Measurements from ENCODE around the gene SOX18. TPM values are rescaled to one million over a fixed set of nuclear protein-coding genes. Genes with fewer than 3 reads are reported as not detected.
A peak's percentile ranks its signal among the peaks of the same experiment; 100 is the strongest.

SOX18 gene
- total and polyA plus RNA-seq, 7 experiments from 2014 or later: 0.20 to 1.7 TPM; not detected in 5

DNA sequence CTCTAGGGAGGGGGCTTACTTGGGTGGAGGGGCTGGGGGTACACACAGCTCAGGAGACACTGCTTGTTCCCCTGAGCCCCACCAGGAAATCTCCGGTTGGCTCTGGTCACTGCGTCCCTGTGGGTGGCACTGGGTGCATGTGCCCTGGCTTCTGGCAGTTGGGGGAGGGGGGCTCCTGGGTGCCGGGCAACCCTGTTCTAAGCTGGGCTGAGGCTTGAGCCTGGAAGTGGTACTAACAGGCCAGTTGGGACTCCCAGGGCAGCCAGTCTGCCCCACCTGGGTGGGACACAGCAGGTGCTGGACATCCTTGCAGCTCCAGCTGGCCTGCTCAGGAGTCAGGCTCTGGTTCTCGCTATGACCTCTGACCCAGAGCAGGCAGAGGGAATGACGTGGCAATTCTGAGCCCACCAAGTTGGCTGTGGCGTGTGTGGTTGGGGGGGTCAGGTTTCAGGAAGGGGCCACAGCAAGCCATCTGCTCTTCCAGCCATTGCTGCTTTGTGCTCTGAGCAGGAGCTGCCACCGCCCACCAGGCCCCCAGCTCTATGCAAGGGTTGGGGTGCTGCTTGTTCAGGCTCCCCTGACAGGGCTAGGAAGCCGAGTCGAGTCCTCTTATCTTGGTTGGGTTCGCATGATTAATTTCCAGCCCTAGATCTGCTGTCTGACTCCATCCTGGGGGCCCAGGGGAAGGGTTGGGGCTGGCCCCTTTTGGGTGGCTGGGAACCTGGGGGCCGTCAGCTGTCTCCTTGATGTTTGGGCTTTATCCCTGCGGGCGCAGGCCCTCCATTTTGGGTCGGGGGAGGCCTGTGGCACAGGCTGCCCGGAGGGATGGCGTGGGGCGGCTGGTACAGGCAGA is 12.9 kb downstream of the SOX18 start:
- CTCF ChIA-PET: interaction anchor here (0.9 to 1.2 kb wide), 5 partner anchors 21 to 84 kb away, joined by 3 to 6 read pairs (median 4); partner anchors contain the start of gene PRPF6
- Mint-ChIP-seq H3K4me3 (peak overlapping the region in 3 of 10 donors; percentile 44 to 89 (median 51)), H3K27me3 (no peaks in the 10 kb centered on the region), H3K36me3 (peaks cover 0 to 9% (median 0%) of the 10 kb centered on the region in 5 donors), H3K9me3 (no peaks in the 10 kb centered on the region), H3K27ac (peak overlapping the region in 3 of 9 donors; percentile 38 to 91 (median 79)), H3K4me1 (peaks cover 23 to 51% (median 28%) of the 10 kb centered on the region in 7 donors)
- H3K9me3 ChIP-seq (ENCODE audit: control insufficient read depth in 2 of 3, low read length in 3 of 3): no peaks in the 10 kb centered on the region
- H3K27ac ChIP-seq (ENCODE audit: low read depth, low read length): no peak overlapping the region
- ATAC-seq (no peak), DNase-seq (no peak)
- H3K27me3 ChIP-seq (ENCODE audit: control insufficient read depth in 2 of 2, insufficient read depth in 2 of 2, low read length in 2 of 2): no peaks in the 10 kb centered on the region
- intact Hi-C loops (cut with micrococcal nuclease): loop anchor here (5.0 kb wide), 3 partner anchors 79 to 499 kb away; partner anchors contain the start of genes PTK6 (in 1 of the 2) and UCKL1 (in 1 of the 2)
- H3K4me1 ChIP-seq (ENCODE audit: control insufficient read depth in 2 of 2, insufficient read depth in 2 of 2, low read length in 2 of 2): peaks cover 35 to 45% of the 10 kb centered on the region in 2 donors
- POLR2A ChIA-PET: interaction anchor here (0.6 to 1.3 kb wide), 7 partner anchors 9 to 63 kb away, joined by 3 to 6 read pairs (median 3); partner anchors contain the start of gene PRPF6
- no peak overlapping the region for H3K4me3 ChIP-seq (ENCODE audit: low read length)
- H3K36me3 ChIP-seq (ENCODE audit: control insufficient read depth in 2 of 3, insufficient read depth in 3 of 3, low read length in 3 of 3): peaks cover 0 to 37% (median 0%) of the 10 kb centered on the region in 3 experiments

- Histone ChIP-seq H3K4me3 (ENCODE audit: low read length) (no peak within 1 kb of the TSS), H3K27ac (ENCODE audit: low read depth, low read length) (peak within 1 kb of the TSS; percentile 20), H3K4me1 (ENCODE audit: control insufficient read depth in 2 of 2, insufficient read depth in 2 of 2, low read length in 2 of 2) (peaks cover 30 to 40% of the 10 kb centered on the region in 2 donors), H3K9me3 (ENCODE audit: control insufficient read depth in 2 of 3, low read length in 3 of 3) (no peaks in the 10 kb centered on the region), H3K27me3 (ENCODE audit: control insufficient read depth in 2 of 2, insufficient read depth in 2 of 2, low read length in 2 of 2) (no peaks in the 10 kb centered on the region), H3K36me3 (ENCODE audit: control insufficient read depth in 2 of 3, insufficient read depth in 3 of 3, low read length in 3 of 3) (peaks cover 0 to 42% (median 3%) of the 10 kb centered on the region in 3 experiments)
- ChIA-PET POLR2A (interaction anchor here (1.2 kb wide), 1 partner anchor 8 kb away, joined by 6 read pairs; no protein-coding TSS in a partner anchor), CTCF (interaction anchor here (0.5 to 1.2 kb wide), 2 partner anchors 21 to 62 kb away, joined by 3 to 4 read pairs; no protein-coding TSS in a partner anchor)
- H3K4me3 Mint-ChIP-seq: peak within 1 kb of the TSS in 4 of 10 donors; percentile 17 to 89 (median 70)
- intact Hi-C loops (cut with micrococcal nuclease): loop anchor here (1.0 to 5.0 kb wide), 6 partner anchors 17 to 499 kb away; partner anchors contain the start of genes PTK6 (in 1 of the 2) and UCKL1 (in 1 of the 2)
- no peak for DNase-seq
- H3K9me3 Mint-ChIP-seq: no peaks in the 10 kb centered on the region
- H3K27me3 Mint-ChIP-seq: no peaks in the 10 kb centered on the region
- H3K27ac Mint-ChIP-seq: peak within 1 kb of the TSS in 4 of 9 donors; percentile 28 to 99 (median 64)
- peaks cover 21 to 49% (median 25%) of the 10 kb centered on the region in 7 donors for H3K4me1 Mint-ChIP-seq
- no peak for ATAC-seq
- peaks cover 0 to 9% (median 0%) of the 10 kb centered on the region in 5 donors for H3K36me3 Mint-ChIP-seq
Measured at GRCh38 chr20:64035933-64036345, 13.5 kb downstream of the SOX18 start, which contains the start of gene C20orf204. C20orf204 (plus strand) TSS chr20:64036182; CDS start chr20:64036324, 142 bp downstream.

DNA sequence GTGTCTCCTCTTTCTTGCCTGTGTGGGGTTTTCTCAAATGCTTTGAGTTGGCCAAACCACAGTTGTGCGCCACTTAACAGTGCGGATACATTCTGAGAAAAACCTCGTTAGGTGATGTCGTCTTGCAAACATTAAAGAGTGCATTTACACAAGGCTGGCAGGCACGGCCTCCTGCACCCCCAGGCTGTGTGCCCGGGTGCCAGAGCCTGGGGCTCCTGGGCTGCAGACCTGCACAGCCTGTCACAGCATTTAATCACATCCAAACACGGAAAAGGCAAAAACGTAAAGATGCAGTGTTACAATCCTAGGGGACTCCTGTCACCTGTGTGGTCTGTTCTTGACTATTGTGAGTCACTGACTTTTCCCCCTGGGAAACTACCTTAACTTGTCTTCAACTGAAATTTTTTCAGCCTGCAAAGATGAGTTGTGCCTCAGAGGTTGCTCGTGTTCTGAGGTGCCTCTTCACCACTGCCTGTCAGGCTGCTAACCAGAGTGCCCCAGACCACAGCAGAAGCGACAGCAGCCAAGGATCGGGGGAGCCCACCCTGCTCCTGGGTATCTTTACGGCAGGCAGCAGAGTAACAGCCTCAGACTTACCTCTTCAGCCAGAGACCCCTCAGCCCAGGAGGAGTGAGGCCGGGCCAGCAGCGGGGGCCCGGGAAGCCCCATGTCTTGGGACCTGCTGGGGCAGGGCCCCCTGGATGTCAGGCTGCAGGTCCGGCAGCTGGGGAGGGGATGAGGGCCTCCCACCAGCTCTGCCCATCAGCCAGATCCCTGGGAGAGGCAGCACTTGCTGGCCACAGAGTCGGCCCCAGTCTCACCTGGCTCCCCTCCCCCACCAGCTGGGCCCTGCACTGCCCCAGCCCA is 14.1 kb downstream of the SOX18 start:
- peak in 1 of 9 donors; percentile 51 for DNase-seq
- POLR2A ChIA-PET: no interaction called here
- Mint-ChIP-seq H3K27me3 (no peaks in the 10 kb centered on the region), H3K4me1 (peaks cover 19 to 46% (median 21%) of the 10 kb centered on the region in 7 donors), H3K9me3 (no peaks in the 10 kb centered on the region), H3K36me3 (peaks cover 0 to 12% (median 4%) of the 10 kb centered on the region in 5 donors), H3K4me3 (peak overlapping the region in 3 of 10 donors; percentile 17 to 89 (median 88)), H3K27ac (peak overlapping the region in 3 of 9 donors; percentile 28 to 99 (median 91))
- Histone ChIP-seq H3K27ac (ENCODE audit: low read depth, low read length) (peak overlapping the region; percentile 20), H3K27me3 (ENCODE audit: control insufficient read depth in 2 of 2, insufficient read depth in 2 of 2, low read length in 2 of 2) (no peaks in the 10 kb centered on the region), H3K4me3 (ENCODE audit: low read length) (no peak overlapping the region), H3K9me3 (ENCODE audit: control insufficient read depth in 2 of 3, low read length in 3 of 3) (no peaks in the 10 kb centered on the region), H3K36me3 (ENCODE audit: control insufficient read depth in 2 of 3, insufficient read depth in 3 of 3, low read length in 3 of 3) (peaks cover 5 to 48% (median 7%) of the 10 kb centered on the region in 3 experiments), H3K4me1 (ENCODE audit: control insufficient read depth in 2 of 2, insufficient read depth in 2 of 2, low read length in 2 of 2) (peaks cover 25 to 40% of the 10 kb centered on the region in 2 donors)
- CTCF ChIA-PET: interaction anchor here (0.5 kb wide), 1 partner anchor 61 kb away, joined by 3 read pairs; no protein-coding TSS in a partner anchor
- intact Hi-C loops (cut with micrococcal nuclease): loop anchor here (1.0 to 5.0 kb wide), 6 partner anchors 16 to 498 kb away; partner anchors contain the start of genes PTK6 (in 1 of the 2) and UCKL1 (in 1 of the 2)
- peak; percentile 40 for ATAC-seq

DNA sequence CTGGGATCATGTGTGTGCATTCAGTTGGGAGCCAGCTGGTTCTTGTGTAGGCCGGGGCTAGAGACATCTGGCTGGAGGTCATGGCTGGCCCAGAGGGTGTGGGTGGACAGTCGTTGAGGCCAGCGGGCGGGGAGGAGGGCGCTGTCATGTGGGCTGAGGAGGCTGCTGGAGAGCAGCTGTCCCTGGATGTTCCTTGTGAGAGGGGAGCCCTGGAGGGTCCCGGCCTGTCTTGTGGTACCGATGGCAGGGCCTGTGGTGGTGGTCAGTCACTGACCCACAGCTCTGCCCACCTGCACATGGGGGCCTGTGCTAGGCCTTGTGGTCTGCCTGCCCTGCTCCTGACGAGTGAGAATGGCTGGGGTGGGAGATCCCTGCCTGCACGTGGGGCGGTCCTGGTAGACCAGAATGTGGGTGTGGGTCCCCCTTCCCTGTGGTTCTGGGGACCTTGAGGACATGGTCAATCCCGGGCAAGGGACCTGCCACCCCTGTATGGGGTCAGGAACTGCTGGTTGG is 15.4 kb downstream of the SOX18 start:
- no peaks in the 10 kb centered on the region for H3K9me3 ChIP-seq (ENCODE audit: control insufficient read depth in 2 of 3, low read length in 3 of 3)
- Mint-ChIP-seq H3K4me3 (peak overlapping the region in 2 of 10 donors; percentile 42 to 78), H3K27ac (peak overlapping the region in 2 of 9 donors; percentile 91 to 99), H3K27me3 (no peaks in the 10 kb centered on the region), H3K36me3 (peaks cover 0 to 25% (median 4%) of the 10 kb centered on the region in 5 donors), H3K4me1 (peaks cover 8 to 37% (median 12%) of the 10 kb centered on the region in 7 donors), H3K9me3 (no peaks in the 10 kb centered on the region)
- no peak overlapping the region for H3K4me3 ChIP-seq (ENCODE audit: low read length)
- ATAC-seq: no peak
- H3K4me1 ChIP-seq (ENCODE audit: control insufficient read depth in 2 of 2, insufficient read depth in 2 of 2, low read length in 2 of 2): peaks cover 13 to 38% of the 10 kb centered on the region in 2 donors
- no peaks in the 10 kb centered on the region for H3K27me3 ChIP-seq (ENCODE audit: control insufficient read depth in 2 of 2, insufficient read depth in 2 of 2, low read length in 2 of 2)
- peaks cover 15 to 61% (median 18%) of the 10 kb centered on the region in 3 experiments for H3K36me3 ChIP-seq (ENCODE audit: control insufficient read depth in 2 of 3, insufficient read depth in 3 of 3, low read length in 3 of 3)
- no peak overlapping the region for H3K27ac ChIP-seq (ENCODE audit: low read depth, low read length)
- ChIA-PET POLR2A (no interaction called here), CTCF (interaction anchor here (1.1 kb wide), 1 partner anchor 23 kb away, joined by 3 read pairs; no protein-coding TSS in a partner anchor)
- intact Hi-C loops (cut with micrococcal nuclease): loop anchor here (2.0 kb wide), 2 partner anchors 15 to 19 kb away; no protein-coding TSS in a partner anchor
- no peak for DNase-seq

GRCh38 chr20:64032706-64033624 is 16.5 kb downstream of the SOX18 start:
- no peaks in the 10 kb centered on the region for H3K9me3 ChIP-seq (ENCODE audit: control insufficient read depth in 2 of 3, low read length in 3 of 3)
- Mint-ChIP-seq H3K4me1 (peaks cover 8 to 37% (median 12%) of the 10 kb centered on the region in 7 donors), H3K27me3 (no peaks in the 10 kb centered on the region), H3K4me3 (peak overlapping the region in 1 of 10 donors; percentile 45), H3K9me3 (no peaks in the 10 kb centered on the region), H3K36me3 (peaks cover 0 to 30% (median 8%) of the 10 kb centered on the region in 5 donors), H3K27ac (peak overlapping the region in 2 of 9 donors; percentile 91 to 99)
- DNase-seq: no peak
- H3K27me3 ChIP-seq (ENCODE audit: control insufficient read depth in 2 of 2, insufficient read depth in 2 of 2, low read length in 2 of 2): no peaks in the 10 kb centered on the region
- H3K4me3 ChIP-seq (ENCODE audit: low read length): no peak overlapping the region
- H3K4me1 ChIP-seq (ENCODE audit: control insufficient read depth in 2 of 2, insufficient read depth in 2 of 2, low read length in 2 of 2): peaks cover 13 to 38% of the 10 kb centered on the region in 2 donors
- peaks cover 21 to 72% (median 29%) of the 10 kb centered on the region in 3 experiments for H3K36me3 ChIP-seq (ENCODE audit: control insufficient read depth in 2 of 3, insufficient read depth in 3 of 3, low read length in 3 of 3)
- ChIA-PET POLR2A (no interaction called here), CTCF (interaction anchor here (1.1 kb wide), 1 partner anchor 24 kb away, joined by 3 read pairs; no protein-coding TSS in a partner anchor)
- intact Hi-C loops (cut with micrococcal nuclease): no loop called here
- ATAC-seq: no peak
- no peak overlapping the region for H3K27ac ChIP-seq (ENCODE audit: low read depth, low read length)

Data from naive thymus-derived CD4-positive, alpha-beta T cell (primary cell).